PC-9 (cell line): ENCODE measurements around the gene UBE2O. TPM values are rescaled to one million over a fixed set of nuclear protein-coding genes. Genes with fewer than 3 reads are reported as not detected.

Experiments
- BruUV-seq: library from RNA; stranded (reverse); fragments of 400-500 nt; replicated peaks from 2 replicates; lab custom pipeline; 2021; lab: Mats Ljungman, UMichigan
- CTCF ChIA-PET: fragments of 300-600 bp; sonication (Branson Sonifier 250); formaldehyde crosslinking; loops from one replicate; lab custom pipeline; 2022; ENCODE audit warnings: antibody characterized with exemption; lab: Charles Lee
- POLR2A ChIA-PET: fragments of 300-600 bp; sonication (Branson Sonifier 250); formaldehyde crosslinking; loops from one replicate; lab custom pipeline; 2022; ENCODE audit warnings: antibody characterized with exemption; ENCODE audit not compliant: unreplicated experiment; lab: Charles Lee
- DNase-seq, 2 experiments: peaks; one replicate each; pipeline versions ENCODE4 v3.0.0 to v3.0.0-alpha.2; 2015 to 2022; ENCODE audit warnings: mixed read lengths in 1 of 2
- H2AFZ ChIP-seq: fragments of 200-600 bp; sonication (generic); 2 replicates; pipeline ENCODE4 v1.8.1; 2017; ENCODE audit warnings: antibody characterized with exemption
- H3F3A ChIP-seq: fragments of 200-600 bp; sonication (generic); 2 replicates; pipeline ENCODE4 v1.8.1; 2017; ENCODE audit warnings: antibody characterized with exemption, mild to moderate bottlenecking, low read depth; ENCODE audit not compliant: insufficient read depth
- H3K27ac ChIP-seq: fragments of 200-600 bp; sonication (generic); 2 replicates; pipeline ENCODE4 v1.6.1; 2016; ENCODE audit warnings: mixed run types
- H3K27me3 ChIP-seq: fragments of 200-600 bp; sonication (generic); 2 replicates; pipeline ENCODE4 v1.6.1; 2016; ENCODE audit warnings: low read depth, mixed run types; ENCODE audit not compliant: insufficient read depth
- H3K36me3 ChIP-seq: fragments of 200-600 bp; sonication (generic); 2 replicates; pipeline ENCODE4 v1.6.1; 2016; ENCODE audit warnings: low read depth, mixed run types
- H3K4me1 ChIP-seq: fragments of 200-600 bp; sonication (generic); replicated peaks from 2 replicates; pipeline ENCODE4 v1.6.1; 2016; ENCODE audit warnings: mixed run types; ENCODE audit not compliant: insufficient read depth
- H3K4me2 ChIP-seq: fragments of 200-600 bp; sonication (generic); 2 replicates; pipeline ENCODE4 v1.6.1; 2017; ENCODE audit warnings: mixed run types
- H3K4me3 ChIP-seq: fragments of 200-600 bp; sonication (generic); 2 replicates; pipeline ENCODE4 v1.6.1; 2016; ENCODE audit warnings: mixed run types
- H3K79me2 ChIP-seq: fragments of 200-600 bp; sonication (generic); 2 replicates; pipeline ENCODE4 v1.6.1; 2017; ENCODE audit warnings: low read depth, mixed run types
- H3K9me2 ChIP-seq: fragments of 200-600 bp; sonication (generic); 2 replicates; pipeline ENCODE4 v1.8.1; 2017; ENCODE audit warnings: mild to moderate bottlenecking; ENCODE audit not compliant: insufficient read depth
- H3K9me3 ChIP-seq: fragments of 200-600 bp; sonication (generic); 2 replicates; pipeline ENCODE4 v1.8.1; 2016; ENCODE audit warnings: low read depth; ENCODE audit not compliant: insufficient read depth
- H4K20me1 ChIP-seq: fragments of 200-600 bp; sonication (generic); 2 replicates; pipeline ENCODE4 v1.8.1; 2017; ENCODE audit not compliant: insufficient read depth
- EZH2 ChIP-seq: fragments of 200-600 bp; sonication (generic); IDR thresholded peaks from 2 replicates; pipeline ENCODE4 v1.8.0; 2017; ENCODE audit warnings: antibody characterized with exemption, low read depth
- intact Hi-C: fragments of 100-400 bp; cut with micrococcal nuclease; formaldehyde crosslinking; loops from one replicate; pipeline ENCODE4 v1.10.0; 2022; ENCODE audit not compliant: unreplicated experiment
- total RNA-seq: library from RNA; stranded (reverse); gene quantifications from 2 replicates; pipeline ENCODE4 v1.2.3, GENCODE V29; 2021
- TF ChIP-seq, protein P1 (sequence below): fragments of 200-600 bp; sonication (generic); conservative IDR thresholded peaks from 2 replicates; pipeline ENCODE4 v1.6.1; 2017; ENCODE audit warnings: mixed run types, antibody characterized with exemption, mild to moderate bottlenecking, moderate library complexity

The UBE2O gene
- total RNA-seq, 1 experiment from 2014 or later = 28.0 TPM

GRCh38 chr17:76398523-76399174, 54.3 kb downstream of the UBE2O start:
- BruUV-seq = no TSS peak
- H3K9me3 ChIP-seq = no peaks in the 10 kb centered on the region
- H3K79me2 ChIP-seq = no peaks in the 10 kb centered on the region
- no peaks in the 10 kb centered on the region; the same call in 1 of the 2 replicates for H3F3A ChIP-seq
- no peak overlapping the region for H3K27ac ChIP-seq
- TF ChIP-seq, protein P1, sequence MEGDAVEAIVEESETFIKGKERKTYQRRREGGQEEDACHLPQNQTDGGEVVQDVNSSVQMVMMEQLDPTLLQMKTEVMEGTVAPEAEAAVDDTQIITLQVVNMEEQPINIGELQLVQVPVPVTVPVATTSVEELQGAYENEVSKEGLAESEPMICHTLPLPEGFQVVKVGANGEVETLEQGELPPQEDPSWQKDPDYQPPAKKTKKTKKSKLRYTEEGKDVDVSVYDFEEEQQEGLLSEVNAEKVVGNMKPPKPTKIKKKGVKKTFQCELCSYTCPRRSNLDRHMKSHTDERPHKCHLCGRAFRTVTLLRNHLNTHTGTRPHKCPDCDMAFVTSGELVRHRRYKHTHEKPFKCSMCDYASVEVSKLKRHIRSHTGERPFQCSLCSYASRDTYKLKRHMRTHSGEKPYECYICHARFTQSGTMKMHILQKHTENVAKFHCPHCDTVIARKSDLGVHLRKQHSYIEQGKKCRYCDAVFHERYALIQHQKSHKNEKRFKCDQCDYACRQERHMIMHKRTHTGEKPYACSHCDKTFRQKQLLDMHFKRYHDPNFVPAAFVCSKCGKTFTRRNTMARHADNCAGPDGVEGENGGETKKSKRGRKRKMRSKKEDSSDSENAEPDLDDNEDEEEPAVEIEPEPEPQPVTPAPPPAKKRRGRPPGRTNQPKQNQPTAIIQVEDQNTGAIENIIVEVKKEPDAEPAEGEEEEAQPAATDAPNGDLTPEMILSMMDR = no peak
- no peak for TF ChIP-seq EZH2
- H3K4me2 ChIP-seq = no peak overlapping the region
- H4K20me1 ChIP-seq = no peaks in the 10 kb centered on the region
- POLR2A ChIA-PET = interaction anchor here (0.6 kb wide), 1 partner anchor 45 kb away, joined by 3 read pairs; the partner anchor contains the start of gene PRPSAP1
- no peaks in the 10 kb centered on the region for H3K4me1 ChIP-seq
- CTCF ChIA-PET = interaction anchor here (0.8 to 2.0 kb wide), 7 partner anchors 8 to 96 kb away, joined by 3 to 11 read pairs (median 6); partner anchors contain the start of genes PRPSAP1 and SPHK1
- H3K36me3 ChIP-seq = no peaks in the 10 kb centered on the region
- no peaks in the 10 kb centered on the region for H3K27me3 ChIP-seq
- intact Hi-C loops = loop anchor here (1.0 kb wide), 3 partner anchors 33 to 96 kb away; no protein-coding TSS in a partner anchor
- H3K4me3 ChIP-seq = no peak overlapping the region
- no peak overlapping the region for H2AFZ ChIP-seq
- H3K9me2 ChIP-seq = no peaks in the 10 kb centered on the region
- peak in 1 of 2 experiments; percentile 51 for DNase-seq

DNA sequence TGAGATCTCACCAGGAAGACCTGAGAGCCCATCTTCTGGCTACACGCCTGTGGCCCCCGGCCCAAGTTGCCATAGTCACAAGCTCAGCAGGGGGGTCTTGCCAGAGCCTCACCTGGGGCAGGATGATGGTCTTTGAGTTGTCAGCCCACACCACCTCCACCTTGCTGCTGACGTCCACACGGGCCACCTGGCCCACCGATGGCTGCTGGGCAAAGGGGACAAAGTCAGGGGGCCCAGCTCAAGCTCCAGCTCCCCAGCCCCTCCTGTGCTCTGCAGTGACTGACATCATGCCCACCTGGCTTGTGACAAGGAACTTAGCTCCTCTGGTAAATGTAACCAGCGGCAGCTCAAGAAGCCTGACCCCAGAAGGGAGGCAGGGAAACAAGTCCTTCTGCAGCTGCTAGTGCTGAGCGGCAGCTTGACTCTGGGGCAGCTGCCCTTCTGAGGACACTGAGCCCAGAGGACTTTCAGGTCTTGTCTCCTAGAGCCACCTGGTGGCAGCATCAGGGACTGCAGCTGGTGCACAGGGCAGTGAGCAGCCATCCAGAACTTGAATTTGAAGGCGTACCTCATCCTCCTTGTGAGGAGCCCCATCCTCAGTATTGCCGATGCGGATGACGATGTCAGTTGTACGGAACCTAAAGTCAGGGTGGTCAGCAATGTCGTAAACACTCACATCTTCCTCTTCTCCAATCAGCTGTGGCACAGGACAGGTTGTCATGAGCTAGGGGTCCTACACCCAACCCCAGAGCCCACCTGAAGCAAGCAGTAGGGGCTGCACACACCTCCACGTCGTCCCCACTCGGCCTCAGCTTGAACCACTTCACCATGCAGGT, 55.0 kb downstream of the UBE2O start:
- Histone ChIP-seq H2AFZ (no peak overlapping the region), H3K27ac (no peak overlapping the region), H3K9me2 (no peaks in the 10 kb centered on the region), H3K4me3 (no peak overlapping the region), H3F3A (no peaks in the 10 kb centered on the region; the same call in 1 of the 2 replicates), H3K4me1 (no peaks in the 10 kb centered on the region), H3K27me3 (no peaks in the 10 kb centered on the region), H3K36me3 (no peaks in the 10 kb centered on the region), H3K9me3 (no peaks in the 10 kb centered on the region), H3K79me2 (no peaks in the 10 kb centered on the region), H3K4me2 (no peak overlapping the region), H4K20me1 (no peaks in the 10 kb centered on the region)
- ChIA-PET CTCF (interaction anchor here (0.5 to 2.0 kb wide), 11 partner anchors 8 to 95 kb away, joined by 3 to 11 read pairs (median 5); partner anchors contain the start of genes PRPSAP1 and SPHK1), POLR2A (no interaction called here)
- intact Hi-C loops = loop anchor here (1.0 kb wide), 2 partner anchors 33 to 96 kb away; no protein-coding TSS in a partner anchor
- peak; percentile 59 to 84 for DNase-seq
- no peak for TF ChIP-seq EZH2
- TF ChIP-seq, protein P1 = peak; percentile 89
- BruUV-seq = no TSS peak

GRCh38 chr17:76397184-76397583, 55.8 kb downstream of the UBE2O start:
- Histone ChIP-seq H3K27ac (no peak overlapping the region), H3K9me3 (no peaks in the 10 kb centered on the region), H3F3A (no peaks in the 10 kb centered on the region; the same call in 1 of the 2 replicates), H3K9me2 (no peaks in the 10 kb centered on the region), H3K4me1 (no peaks in the 10 kb centered on the region), H3K36me3 (no peaks in the 10 kb centered on the region), H3K4me2 (no peak overlapping the region), H3K27me3 (no peaks in the 10 kb centered on the region), H3K4me3 (no peak overlapping the region), H2AFZ (no peak overlapping the region), H3K79me2 (no peaks in the 10 kb centered on the region), H4K20me1 (no peaks in the 10 kb centered on the region)
- ChIA-PET POLR2A (no interaction called here), CTCF (interaction anchor here (0.5 to 2.0 kb wide), 5 partner anchors 12 to 95 kb away, joined by 3 to 11 read pairs (median 5); partner anchors contain the start of gene SPHK1)
- BruUV-seq = no TSS peak
- intact Hi-C loops = no loop called here
- DNase-seq = no peak
- TF ChIP-seq EZH2 = no peak
- TF ChIP-seq, protein P1 = no peak
